Smooth muscle cell (in vitro differentiated cells): Measurements from ENCODE around the gene CDCA3. TPM values are rescaled to one million over a fixed set of nuclear protein-coding genes. Genes with fewer than 3 reads are reported as not detected.
"Not testable (repeated sequence)": the region's sequence is repeated elsewhere in the genome, so short reads cannot be mapped to it uniquely, and the experiment has no call there.

Source experiments
- DNase-seq: peaks from one replicate; lab custom pipeline; 2025; ENCODE audit not compliant: unreplicated experiment; lab: John Stamatoyannopoulos, UW
- H2AFZ ChIP-seq: fragments of 200-600 bp; sonication (generic); 2 replicates; pipeline ENCODE4 v1.6.0; 2016; ENCODE audit warnings: antibody characterized with exemption, low read depth, mild to moderate bottlenecking
- H3F3A ChIP-seq: fragments of 200-600 bp; sonication (generic); 2 replicates; pipeline ENCODE4 v1.6.0; 2017; ENCODE audit warnings: antibody characterized with exemption, low read depth
- H3K27ac ChIP-seq: fragments of 200-600 bp; sonication (generic); 2 replicates; pipeline ENCODE4 v1.5.1; 2016; ENCODE audit warnings: low read depth, mild to moderate bottlenecking
- H3K27me3 ChIP-seq: fragments of 200-600 bp; sonication (generic); 2 replicates; pipeline ENCODE4 v1.6.1; 2016; ENCODE audit warnings: low read depth, mild to moderate bottlenecking
- H3K36me3 ChIP-seq: fragments of 200-600 bp; sonication (generic); 2 replicates; pipeline ENCODE4 v1.5.1; 2016; ENCODE audit warnings: low read depth
- H3K4me1 ChIP-seq: fragments of 200-600 bp; sonication (generic); 2 replicates; pipeline ENCODE4 v1.5.1; 2016; ENCODE audit warnings: low read depth
- H3K4me2 ChIP-seq: fragments of 200-600 bp; sonication (generic); 2 replicates; pipeline ENCODE4 v1.6.0; 2016; ENCODE audit warnings: mild to moderate bottlenecking
- H3K4me3 ChIP-seq: fragments of 200-600 bp; sonication (generic); 2 replicates; pipeline ENCODE4 v1.5.1; 2016; ENCODE audit warnings: mild to moderate bottlenecking
- H3K79me2 ChIP-seq: fragments of 200-600 bp; sonication (generic); 2 replicates; pipeline ENCODE4 v1.6.0; 2016; ENCODE audit warnings: low read depth, mild to moderate bottlenecking
- H3K9ac ChIP-seq: fragments of 200-600 bp; sonication (generic); 2 replicates; pipeline ENCODE4 v1.6.0; 2016; ENCODE audit warnings: low read depth
- H3K9me3 ChIP-seq: fragments of 200-600 bp; sonication (generic); replicated peaks from 2 replicates; pipeline ENCODE4 v1.5.1; 2016; ENCODE audit warnings: low read depth
- H4K20me1 ChIP-seq: fragments of 200-600 bp; sonication (generic); 2 replicates; pipeline ENCODE4 v1.6.0; 2016; ENCODE audit warnings: low read depth
- CTCF ChIP-seq: fragments of 200-600 bp; sonication (generic); IDR thresholded peaks from 2 replicates; pipeline ENCODE4 v1.5.1; 2017; ENCODE audit warnings: borderline replicate concordance, mild to moderate bottlenecking, antibody characterized with exemption; ENCODE audit not compliant: insufficient read depth, poor library complexity, severe bottlenecking
- WGBS: methylation state at CpG from one replicate; pipeline ENCODE4 v1.1.7; 2016; ENCODE audit warnings: low lambda C conversion rate; 5-methylcytosine and 5-hydroxymethylcytosine counted together
- polyA plus RNA-seq: library from polyadenylated mRNA; unstranded; fragments of >200 nt; fragmentation: Nextera tagmentation; extraction: Ambion mirVana; gene quantifications from 2 replicates; pipeline ENCODE4 v1.2.1, GENCODE V29; 2016
- total RNA-seq: library from RNA; depleted of rRNA; stranded (reverse); fragments of >200 nt; gene quantifications from 2 replicates; pipeline ENCODE4 v1.2.3, GENCODE V29; 2014

CDCA3 gene
- total and polyA plus RNA-seq, 2 experiments from 2014 or later, result 5.3 to 10.6 TPM

DNA sequence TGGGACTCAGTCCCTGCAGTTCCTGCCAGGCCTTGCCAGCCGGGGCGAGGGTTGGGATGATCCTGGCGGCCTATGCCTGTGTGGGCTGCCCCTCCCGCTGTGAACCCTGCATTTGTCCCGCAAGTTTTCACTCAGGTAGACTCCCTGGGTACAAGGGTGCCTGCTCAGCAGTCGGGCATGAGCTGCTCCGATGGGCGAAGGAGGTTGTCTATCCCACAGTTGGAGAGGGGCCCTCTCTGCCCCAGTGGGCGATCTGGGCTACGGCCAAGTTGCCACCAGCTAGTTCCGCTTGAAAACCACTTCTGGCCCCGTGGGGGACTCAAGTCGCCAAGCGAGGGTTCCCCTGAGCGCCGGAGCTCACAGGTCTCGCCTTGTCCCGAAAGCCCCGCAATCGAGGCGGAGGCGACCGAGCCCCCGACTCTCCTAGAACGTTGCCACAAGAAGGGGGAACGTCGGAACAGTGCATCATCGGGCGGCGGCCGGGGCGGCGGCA, 15.9 kb upstream of the CDCA3 start:
- DNase-seq, result no peak
- peak overlapping the region; percentile 76 for H3K27ac ChIP-seq
- no peaks in the 10 kb centered on the region for H3K9me3 ChIP-seq
- H3K27me3 ChIP-seq, result no peaks in the 10 kb centered on the region
- WGBS, result 7% methylated on average over 33 of the region's 33 CpGs
- peak overlapping the region; percentile 99 for H3K4me3 ChIP-seq
- H2AFZ ChIP-seq, result peak overlapping the region; percentile 72
- peak overlapping the region; percentile 52 for H3K9ac ChIP-seq
- H4K20me1 ChIP-seq, result peaks cover 45% of the 10 kb centered on the region
- H3K4me1 ChIP-seq, result peaks cover 6% of the 10 kb centered on the region
- peak overlapping the region; percentile 97 for H3K4me2 ChIP-seq
- H3K36me3 ChIP-seq, result no peaks in the 10 kb centered on the region
- TF ChIP-seq CTCF, result no peak
- peaks cover 57% of the 10 kb centered on the region for H3F3A ChIP-seq
- peaks cover 20% of the 10 kb centered on the region for H3K79me2 ChIP-seq

GRCh38 chr12:6866163-6866919, 15.3 kb upstream of the CDCA3 start:
- Histone ChIP-seq H3F3A (peaks cover 52% of the 10 kb centered on the region), H3K27me3 (no peaks in the 10 kb centered on the region), H3K9ac (no peak overlapping the region), H3K27ac (peak overlapping the region; percentile 76), H4K20me1 (peaks cover 39% of the 10 kb centered on the region), H3K9me3 (no peaks in the 10 kb centered on the region), H3K4me2 (peak overlapping the region; percentile 97), H2AFZ (no peak overlapping the region), H3K4me3 (peak overlapping the region; percentile 99), H3K4me1 (peaks cover 4% of the 10 kb centered on the region), H3K79me2 (peaks cover 20% of the 10 kb centered on the region), H3K36me3 (no peaks in the 10 kb centered on the region)
- no peak for TF ChIP-seq CTCF
- WGBS, result 74% methylated on average over 18 of the region's 19 CpGs
- DNase-seq, result no peak

DNA sequence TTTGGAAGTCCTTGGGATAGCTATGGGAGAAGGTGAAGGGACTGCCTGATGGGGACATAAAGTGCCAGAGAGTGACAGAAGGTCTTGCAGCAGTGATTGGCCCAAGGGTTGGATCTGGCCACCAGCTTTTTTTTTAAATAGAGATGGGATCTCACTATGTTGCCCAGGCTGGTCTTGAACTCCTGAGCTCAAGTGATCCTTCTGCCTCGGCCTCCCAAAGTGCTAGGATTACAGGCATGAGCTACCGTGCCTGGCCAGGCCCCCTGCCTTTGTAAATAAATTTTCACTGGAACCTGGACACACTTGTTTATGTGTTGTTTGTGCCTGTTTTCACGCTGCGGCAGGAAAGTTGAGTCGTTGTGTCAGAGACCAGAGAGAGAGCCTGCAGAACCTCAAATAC, 14.2 kb upstream of the CDCA3 start:
- not testable (repeated sequence) for H3K27me3 ChIP-seq, H3K4me2 ChIP-seq, H3K9ac ChIP-seq, H3K36me3 ChIP-seq, H3K4me1 ChIP-seq, H3K27ac ChIP-seq, DNase-seq, H3K9me3 ChIP-seq, H3K4me3 ChIP-seq, H2AFZ ChIP-seq
- H4K20me1 ChIP-seq, result peaks cover 28% of the 10 kb centered on the region
- H3F3A ChIP-seq, result peaks cover 41% of the 10 kb centered on the region
- WGBS, result 89% methylated on average over 5 of the region's 5 CpGs
- peaks cover 20% of the 10 kb centered on the region for H3K79me2 ChIP-seq

DNA sequence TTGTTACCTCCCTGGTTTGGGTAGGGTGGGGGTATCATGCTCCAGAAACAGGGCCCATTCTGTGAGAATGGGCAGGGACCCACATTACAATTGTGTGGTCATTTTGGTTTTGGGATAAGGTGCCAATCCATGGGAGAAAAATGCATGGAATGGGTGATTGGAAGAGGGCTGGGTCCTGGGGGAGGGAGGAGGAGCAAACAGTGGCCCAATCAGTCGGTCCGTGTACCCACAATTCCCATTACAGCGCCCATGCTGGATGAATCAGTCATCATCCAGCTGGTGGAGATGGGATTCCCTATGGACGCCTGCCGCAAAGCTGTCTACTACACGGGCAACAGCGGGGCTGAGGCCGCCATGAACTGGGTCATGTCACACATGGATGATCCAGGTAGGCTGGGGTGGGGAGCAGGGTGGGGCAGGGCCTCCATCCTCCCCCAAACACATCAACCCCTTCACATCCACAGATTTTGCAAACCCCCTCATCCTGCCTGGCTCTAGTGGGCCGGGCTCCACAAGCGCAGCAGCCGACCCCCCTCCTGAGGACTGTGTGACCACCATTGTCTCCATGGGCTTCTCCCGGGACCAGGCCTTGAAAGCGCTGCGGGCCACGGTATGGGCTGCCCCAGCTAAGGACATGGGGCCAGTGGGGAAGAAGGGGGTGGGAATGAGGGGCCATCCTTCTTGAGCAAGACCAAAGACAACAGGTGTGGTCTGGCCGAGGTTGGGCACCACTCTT, 12.7 kb upstream of the CDCA3 start:
- Histone ChIP-seq H3K9ac (no peak overlapping the region), H2AFZ (no peak overlapping the region), H3K9me3 (no peaks in the 10 kb centered on the region), H3K4me1 (no peaks in the 10 kb centered on the region), H3K4me3 (no peak overlapping the region), H4K20me1 (peaks cover 13% of the 10 kb centered on the region), H3K79me2 (peaks cover 14% of the 10 kb centered on the region), H3K27me3 (no peaks in the 10 kb centered on the region), H3K36me3 (no peaks in the 10 kb centered on the region), H3K4me2 (no peak overlapping the region), H3F3A (peaks cover 28% of the 10 kb centered on the region), H3K27ac (no peak overlapping the region)
- TF ChIP-seq CTCF, result no peak
- 97% methylated on average over 16 of the region's 16 CpGs for WGBS
- DNase-seq, result no peak
